Keratinocyte (primary cell): ENCODE measurements around the gene TMPRSS6.

Experiments used
- CTCF ChIP-seq, 3 experiments: IDR thresholded peaks in 1 of 3; conservative IDR thresholded peaks in 1 of 3; optimal IDR thresholded peaks in 1 of 3; 2 replicates in 2 of 3; 3 replicates in 1 of 3; pipeline versions ENCODE3 to v1.5.1; 2011; ENCODE audit warnings: low read length in 3 of 3, mild to moderate bottlenecking in 3 of 3, moderate library complexity in 2 of 3, control low read depth in 1 of 3, inconsistent platforms in 1 of 3; ENCODE audit not compliant: insufficient read depth in 2 of 3; ENCODE audit errors: extremely low read depth in 1 of 3
- EZH2 ChIP-seq: IDR thresholded peaks from one replicate; pipeline ENCODE4 v1.6.1; 2012; ENCODE audit warnings: inconsistent platforms, mild to moderate bottlenecking, low read length, moderate library complexity

- TF ChIP-seq EZH2 (no peak), CTCF (optimal IDR thresholded peaks at IDR 0.05 in 1 of 3, IDR thresholded peaks at IDR 0.05 in 1 of 3, conservative IDR thresholded peaks at IDR 0.05 in 1 of 3; ENCODE audit: extremely low read depth in 1 of 3, insufficient read depth in 2 of 3, low read length in 3 of 3) (no peak)
Observed at GRCh38 chr22:37146051-37146385, 36.5 kb upstream of the TMPRSS6 start.
